Mesenchymal stem cell (in vitro differentiated cells and primary cell): Measurements from ENCODE around the gene LUZP2.

Experiments
- DNase-seq: peaks from one replicate; pipeline ENCODE4 v3.0.0-alpha.2; 2013
- H2AFZ ChIP-seq: one replicate; pipeline ENCODE4 v1.6.1; 2013; ENCODE audit warnings: low read depth, mild to moderate bottlenecking, control low read depth, inconsistent platforms, low read length, moderate library complexity
- H2AK5ac ChIP-seq: 2 replicates; pipeline ENCODE4 v1.6.1; 2013; ENCODE audit warnings: low read length, moderate library complexity, mild to moderate bottlenecking, inconsistent platforms; ENCODE audit not compliant: severe bottlenecking
- H2BK120ac ChIP-seq: one replicate; pipeline ENCODE4 v1.6.1; 2013; ENCODE audit warnings: low read depth, mild to moderate bottlenecking, inconsistent platforms, low read length, moderate library complexity
- H2BK12ac ChIP-seq, 2 experiments: one replicate each; pipeline ENCODE4 v1.6.1; 2013; ENCODE audit warnings: inconsistent platforms in 2 of 2, low read length in 2 of 2, mild to moderate bottlenecking in 2 of 2, moderate library complexity in 2 of 2, control low read depth in 1 of 2
- H2BK15ac ChIP-seq: one replicate; pipeline ENCODE4 v1.6.1; 2013; ENCODE audit warnings: mild to moderate bottlenecking, low read depth, inconsistent platforms; ENCODE audit not compliant: poor library complexity, severe bottlenecking
- H2BK5ac ChIP-seq: 2 replicates; pipeline ENCODE4 v1.6.1; 2013; ENCODE audit warnings: low read depth, mild to moderate bottlenecking, low read length, control low read depth, inconsistent platforms; ENCODE audit not compliant: poor library complexity, severe bottlenecking
- H3K14ac ChIP-seq, 2 experiments: one replicate each; pipeline ENCODE4 v1.6.1; 2013; ENCODE audit warnings: inconsistent platforms in 2 of 2, low read length in 2 of 2, control low read depth in 1 of 2, mild to moderate bottlenecking in 1 of 2, moderate library complexity in 1 of 2
- H3K18ac ChIP-seq, 2 experiments: one replicate each; pipeline ENCODE4 v1.6.1; 2013; ENCODE audit warnings: inconsistent platforms in 2 of 2, low read length in 2 of 2, control low read depth in 1 of 2, low read depth in 1 of 2, mild to moderate bottlenecking in 1 of 2
- H3K23ac ChIP-seq, 2 experiments: one replicate each; pipeline ENCODE4 v1.6.1; 2013; ENCODE audit warnings: inconsistent platforms in 2 of 2, low read length in 2 of 2, mild to moderate bottlenecking in 2 of 2, moderate library complexity in 2 of 2, control low read depth in 1 of 2
- H3K27ac ChIP-seq: 2 replicates; pipeline ENCODE4 v1.5.1; 2013; ENCODE audit warnings: mild to moderate bottlenecking, moderate library complexity, low read length, control low read depth, inconsistent platforms; ENCODE audit not compliant: poor library complexity, severe bottlenecking
- H3K27me3 ChIP-seq, 2 experiments: 2 replicates each; pipeline versions ENCODE4 v1.6.1 to v1.7.0; 2013; ENCODE audit warnings: low read length in 2 of 2, mild to moderate bottlenecking in 2 of 2, moderate library complexity in 2 of 2, control low read depth in 1 of 2, inconsistent platforms in 1 of 2; ENCODE audit not compliant: control insufficient read depth in 1 of 2, insufficient read depth in 1 of 2
- H3K36me3 ChIP-seq, 2 experiments: 2 replicates each; pipeline versions ENCODE4 v1.6.1 to v1.7.0; 2013; ENCODE audit warnings: low read length in 2 of 2, control low read depth in 1 of 2, inconsistent platforms in 1 of 2, low read depth in 1 of 2, mild to moderate bottlenecking in 1 of 2; ENCODE audit not compliant: insufficient read depth in 2 of 2, control insufficient read depth in 1 of 2
- H3K4ac ChIP-seq, 2 experiments: one replicate each; pipeline ENCODE4 v1.6.1; 2013; ENCODE audit warnings: inconsistent platforms in 2 of 2, low read length in 2 of 2, mild to moderate bottlenecking in 2 of 2, moderate library complexity in 2 of 2, control low read depth in 1 of 2, low read depth in 1 of 2
- H3K4me1 ChIP-seq: 2 replicates; pipeline ENCODE4 v1.6.1; 2013; ENCODE audit warnings: low read depth, low read length, control low read depth; ENCODE audit not compliant: control insufficient read depth, insufficient read depth
- H3K4me2 ChIP-seq: 2 replicates; pipeline ENCODE4 v1.6.1; 2013; ENCODE audit warnings: low read length, mild to moderate bottlenecking, inconsistent platforms; ENCODE audit not compliant: poor library complexity, severe bottlenecking
- H3K4me3 ChIP-seq, 2 experiments: 2 replicates each; pipeline versions ENCODE4 v1.5.1 to v1.7.0; 2013; ENCODE audit warnings: low read length in 2 of 2, mild to moderate bottlenecking in 2 of 2, control low read depth in 1 of 2, low read depth in 1 of 2; ENCODE audit not compliant: insufficient read depth in 1 of 2
- H3K79me1 ChIP-seq: replicated peaks from 2 replicates; pipeline ENCODE4 v1.6.1; 2013; ENCODE audit warnings: mild to moderate bottlenecking, control low read depth, low read length, inconsistent platforms; ENCODE audit not compliant: poor library complexity, severe bottlenecking
- H3K9ac ChIP-seq: 2 replicates; pipeline ENCODE4 v1.7.0; 2013; ENCODE audit warnings: mild to moderate bottlenecking, low read length, moderate library complexity
- H3K9me3 ChIP-seq: 2 replicates; pipeline ENCODE4 v1.7.0; 2013; ENCODE audit warnings: mild to moderate bottlenecking, low read length; ENCODE audit not compliant: control insufficient read depth
- H4K8ac ChIP-seq: one replicate; pipeline ENCODE4 v1.6.1; 2013; ENCODE audit warnings: inconsistent platforms, mild to moderate bottlenecking, low read length, moderate library complexity
- H4K91ac ChIP-seq: one replicate; pipeline ENCODE4 v1.6.1; 2013; ENCODE audit warnings: mild to moderate bottlenecking, low read length, inconsistent platforms
- WGBS: methylation state at CpG from one replicate; pipeline ENCODE4 v1.1.7; 2013; ENCODE audit warnings: mixed read lengths; 5-methylcytosine and 5-hydroxymethylcytosine counted together

LUZP2 gene

DNA sequence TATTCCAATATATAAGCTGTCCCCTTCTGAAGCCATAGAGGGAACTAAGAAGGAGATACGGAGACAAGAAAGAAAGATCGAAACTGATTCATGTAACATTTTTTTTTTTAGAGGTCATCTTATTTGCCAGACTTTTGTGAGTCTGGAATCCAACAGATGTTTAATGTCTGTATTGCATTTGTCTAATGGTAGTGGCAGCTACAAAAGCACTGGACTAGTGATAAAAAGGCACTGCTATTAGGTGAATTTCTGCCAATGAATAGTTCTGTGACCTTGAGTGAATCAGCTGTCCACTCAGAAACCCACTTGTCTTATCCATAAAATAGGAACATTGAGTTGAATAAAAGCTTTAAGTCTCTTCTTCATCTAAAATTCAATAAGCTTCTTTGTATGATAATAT is 25.8 kb upstream of the LUZP2 start:
- H2AFZ ChIP-seq: no peak overlapping the region
- H3K4me2 ChIP-seq: no peak overlapping the region

DNA sequence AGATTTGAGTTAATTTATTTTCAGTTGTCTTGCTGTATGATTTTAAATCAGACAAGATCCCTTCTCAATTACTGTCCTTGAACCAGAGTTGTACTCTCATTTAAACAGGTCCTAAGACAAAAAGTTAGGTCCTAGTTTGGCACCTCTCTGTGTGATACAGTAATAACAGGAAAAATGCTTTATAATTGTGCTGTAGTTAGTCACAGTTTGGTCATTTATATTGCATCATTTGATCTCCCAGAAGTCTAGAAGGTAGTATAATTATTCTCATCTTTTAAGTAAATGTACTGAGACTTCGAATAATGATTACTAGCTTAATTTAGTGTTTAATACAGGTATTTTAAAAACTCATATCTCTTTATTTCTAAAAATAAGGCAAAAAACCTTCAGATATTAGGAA is 18.1 kb upstream of the LUZP2 start:
- no peak overlapping the region for H2AK5ac ChIP-seq
- no peaks in the 10 kb centered on the region for H3K36me3 ChIP-seq
- no CpG with 5 or more reads among the region's 1 CpG for WGBS
- H2BK15ac ChIP-seq: no peak overlapping the region
- no peak overlapping the region for H2AFZ ChIP-seq
- no peak overlapping the region for H3K23ac ChIP-seq
- no peaks in the 10 kb centered on the region for H3K27me3 ChIP-seq
- no peak overlapping the region for H3K14ac ChIP-seq
- no peaks in the 10 kb centered on the region for H3K79me1 ChIP-seq
- H2BK5ac ChIP-seq: no peak overlapping the region
- no peak overlapping the region for H3K4me3 ChIP-seq
- H3K9ac ChIP-seq: no peak overlapping the region
- no peak overlapping the region for H3K27ac ChIP-seq
- no peak overlapping the region for H4K8ac ChIP-seq
- DNase-seq: no peak
- H3K4me2 ChIP-seq: no peak overlapping the region
- no peak overlapping the region for H3K4ac ChIP-seq
- no peak overlapping the region for H4K91ac ChIP-seq
- no peak overlapping the region for H2BK12ac ChIP-seq
- no peaks in the 10 kb centered on the region for H3K4me1 ChIP-seq
- H3K9me3 ChIP-seq: peaks cover 6% of the 10 kb centered on the region
- H3K18ac ChIP-seq: no peak overlapping the region
- no peak overlapping the region for H2BK120ac ChIP-seq

More for the DNA sequence above, 25.8 kb upstream of the LUZP2 start:
- Histone ChIP-seq H3K27ac (no peak overlapping the region), H2BK120ac (no peak overlapping the region), H4K8ac (no peak overlapping the region), H3K36me3 (no peaks in the 10 kb centered on the region), H2BK5ac (no peak overlapping the region), H4K91ac (no peak overlapping the region), H2BK12ac (no peak overlapping the region), H3K4ac (no peak overlapping the region), H3K9ac (no peak overlapping the region), H2AK5ac (no peak overlapping the region), H3K27me3 (no peaks in the 10 kb centered on the region), H3K18ac (no peak overlapping the region), H2BK15ac (no peak overlapping the region), H3K79me1 (no peaks in the 10 kb centered on the region), H3K9me3 (no peaks in the 10 kb centered on the region), H3K4me3 (no peak overlapping the region), H3K14ac (no peak overlapping the region), H3K4me1 (no peaks in the 10 kb centered on the region), H3K23ac (no peak overlapping the region)
- WGBS: 28% methylated on average over 2 of the region's 2 CpGs
- DNase-seq: no peak

DNA sequence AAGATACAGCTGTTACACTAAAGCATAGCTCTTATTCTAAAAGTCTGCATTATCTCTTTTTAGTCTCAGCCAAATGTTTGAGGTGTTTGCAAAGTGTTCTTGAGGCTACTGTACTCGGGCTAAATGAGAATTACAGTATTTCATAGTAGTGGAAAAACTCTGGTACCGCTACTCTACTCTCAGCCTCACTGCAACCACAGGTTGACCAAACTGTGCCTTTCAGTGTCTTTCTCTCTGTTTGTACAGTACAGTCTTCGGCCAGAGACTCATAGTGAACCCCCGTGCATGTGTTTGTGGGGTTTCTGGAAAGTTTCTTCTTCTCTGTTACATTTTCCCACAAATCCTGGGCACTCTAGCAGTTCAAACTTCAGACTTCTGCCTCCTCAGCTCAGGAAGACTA is 7.4 kb upstream of the LUZP2 start:
- Histone ChIP-seq H3K36me3 (no peaks in the 10 kb centered on the region), H3K27me3 (no peaks in the 10 kb centered on the region), H2AK5ac (no peak overlapping the region), H3K4ac (no peak overlapping the region), H3K23ac (no peak overlapping the region), H2BK120ac (no peak overlapping the region), H3K9ac (no peak overlapping the region), H3K27ac (no peak overlapping the region), H2BK15ac (no peak overlapping the region), H3K9me3 (no peaks in the 10 kb centered on the region), H3K4me3 (no peak overlapping the region), H3K14ac (no peak overlapping the region), H3K18ac (no peak overlapping the region), H3K4me1 (no peaks in the 10 kb centered on the region), H3K79me1 (no peaks in the 10 kb centered on the region), H2BK12ac (no peak overlapping the region), H4K8ac (no peak overlapping the region), H3K4me2 (no peak overlapping the region), H2AFZ (no peak overlapping the region), H4K91ac (no peak overlapping the region), H2BK5ac (no peak overlapping the region)
- DNase-seq: no peak
- WGBS: 80% methylated on average over 3 of the region's 4 CpGs

DNA sequence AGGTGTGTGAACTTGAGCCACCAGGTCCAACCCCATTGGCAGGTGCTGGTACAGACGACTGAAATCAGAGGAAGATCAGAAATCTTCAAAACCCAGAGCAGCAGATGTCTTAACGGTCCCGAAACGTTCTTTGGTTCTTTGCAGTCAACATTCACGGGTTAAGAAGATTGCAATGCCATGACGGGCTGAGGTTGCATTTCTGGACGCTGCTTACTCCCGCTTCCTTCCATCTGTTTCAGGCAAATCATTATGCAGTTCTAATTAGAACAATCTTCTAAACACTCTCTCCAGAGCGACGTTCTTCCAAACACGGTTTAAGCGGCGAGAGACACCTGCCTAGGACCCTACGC is 492 bp upstream of the LUZP2 start:
- H3K4ac ChIP-seq: no peak overlapping the region
- no peak overlapping the region for H2AFZ ChIP-seq
- H3K9me3 ChIP-seq: no peaks in the 10 kb centered on the region
- peak overlapping the region; percentile 96 for H3K4me2 ChIP-seq
- peak overlapping the region; percentile 54 to 82 for H3K4me3 ChIP-seq
- no peak overlapping the region for H3K14ac ChIP-seq
- no peak overlapping the region for H4K8ac ChIP-seq
- no peak overlapping the region for H2BK5ac ChIP-seq
- no peak for DNase-seq
- no peaks in the 10 kb centered on the region for H3K79me1 ChIP-seq
- peaks cover 4% of the 10 kb centered on the region for H3K4me1 ChIP-seq
- H3K27me3 ChIP-seq: peaks cover 10 to 35% of the 10 kb centered on the region in 2 experiments
- no peak overlapping the region for H3K23ac ChIP-seq
- H3K27ac ChIP-seq: no peak overlapping the region
- H2AK5ac ChIP-seq: no peak overlapping the region
- H3K36me3 ChIP-seq: no peaks in the 10 kb centered on the region
- H3K9ac ChIP-seq: peak overlapping the region; percentile 50
- H2BK120ac ChIP-seq: no peak overlapping the region
- no peak overlapping the region for H2BK15ac ChIP-seq
- H4K91ac ChIP-seq: no peak overlapping the region
- WGBS: 3% methylated on average over 14 of the region's 14 CpGs
- H2BK12ac ChIP-seq: no peak overlapping the region
- H3K18ac ChIP-seq: no peak overlapping the region
